ENCODE results near the gene FBLIM1.

The FBLIM1 gene

GRCh38 chr1:15731735-15732685, 26.6 kb upstream of the FBLIM1 start:
- DNase-seq = no peak

DNA sequence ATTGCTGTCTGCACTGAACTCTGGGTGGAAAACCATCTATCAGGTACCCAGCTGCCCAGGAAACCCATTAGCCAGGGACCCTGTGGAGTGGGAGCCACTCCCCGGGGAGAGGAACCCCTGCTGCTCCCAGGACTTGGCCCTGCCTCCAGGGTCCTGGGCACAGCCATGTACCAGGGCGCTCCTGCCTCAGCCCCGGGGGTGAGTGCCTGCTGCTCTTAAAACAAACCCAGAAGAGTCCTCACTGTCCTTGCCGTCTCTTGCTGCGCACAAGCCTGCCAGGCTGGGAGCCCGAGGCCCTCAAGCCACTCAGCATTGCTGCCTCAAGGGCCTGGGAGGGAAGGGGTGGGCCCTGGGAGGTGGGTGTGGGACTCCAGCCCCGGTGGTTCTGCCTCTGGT, 25.9 kb upstream of the FBLIM1 start:
- no peak for DNase-seq

- DNase-seq = no peak
Measured at GRCh38 chr1:15733218-15733725, 25.3 kb upstream of the FBLIM1 start.

- DNase-seq = no peak
Measured at GRCh38 chr1:15733726-15734226, 24.8 kb upstream of the FBLIM1 start.

DNA sequence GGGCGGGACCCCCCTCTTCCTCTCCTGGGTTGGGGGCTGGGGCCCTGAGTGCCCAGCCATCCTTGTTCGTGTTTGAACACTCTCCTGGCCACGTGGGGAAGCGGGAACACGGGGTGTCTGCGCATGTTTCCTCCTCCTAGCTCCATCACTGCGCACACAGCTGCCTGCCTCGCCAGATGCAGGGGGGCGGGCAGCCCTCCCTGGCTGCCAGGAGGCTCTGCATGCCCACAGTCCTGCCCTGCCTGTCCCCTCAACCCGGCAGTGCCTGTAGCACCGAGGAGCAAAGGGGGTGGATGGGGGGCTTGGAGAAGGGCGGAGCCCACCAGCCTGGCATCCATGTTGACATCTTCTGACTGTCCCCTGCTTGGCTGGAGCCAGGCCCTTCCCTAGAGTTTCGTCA, 24.3 kb upstream of the FBLIM1 start:
- no peak for DNase-seq

- no peak for DNase-seq
Measured at GRCh38 chr1:15734901-15735300, 23.7 kb upstream of the FBLIM1 start.

GRCh38 chr1:15735304-15736037, 23.1 kb upstream of the FBLIM1 start:
- DNase-seq = no peak

DNA sequence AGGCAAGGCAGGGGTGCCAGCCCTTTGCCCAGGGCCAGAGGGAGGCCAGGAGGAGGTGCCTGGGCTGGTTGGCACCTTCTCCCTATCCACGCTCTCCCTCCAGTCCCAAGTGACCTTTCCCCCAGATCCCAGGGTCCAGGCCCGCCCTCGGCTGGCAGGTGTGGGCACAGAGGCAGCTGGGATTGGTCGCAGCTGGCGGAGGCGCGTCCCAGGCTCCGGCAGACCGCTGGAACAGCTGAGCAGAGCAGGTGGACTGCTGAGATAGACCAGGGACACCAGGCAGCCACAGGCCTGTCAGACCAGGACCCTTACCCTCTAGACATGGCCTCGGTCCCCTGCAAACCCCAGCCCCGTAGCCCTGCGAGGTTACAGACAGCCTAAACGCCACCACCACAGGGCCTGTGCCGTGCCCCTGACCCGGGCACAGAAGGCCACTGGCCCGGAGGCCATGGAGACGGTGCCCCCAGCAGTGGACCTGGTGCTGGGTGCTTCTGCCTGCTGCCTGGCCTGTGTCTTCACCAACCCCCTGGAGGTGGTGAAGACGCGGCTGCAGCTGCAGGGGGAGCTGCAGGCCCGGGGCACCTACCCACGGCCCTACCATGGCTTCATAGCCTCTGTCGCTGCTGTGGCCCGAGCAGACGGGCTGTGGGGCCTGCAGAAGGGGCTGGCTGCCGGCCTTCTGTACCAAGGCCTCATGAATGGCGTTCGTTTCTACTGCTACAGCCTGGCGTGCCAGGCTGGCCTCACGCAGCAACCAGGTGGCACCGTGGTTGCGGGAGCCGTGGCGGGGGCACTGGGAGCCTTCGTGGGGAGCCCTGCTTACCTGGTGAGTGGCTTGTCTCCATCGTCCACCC, 22.3 kb upstream of the FBLIM1 start, which contains the start of gene SLC25A34:
SLC25A34 (plus strand) TSS at position 221 of the 854 bp plus-strand sequence; CDS start at position 449, 228 bp downstream.
- DNase-seq = peak; percentile 91

DNA sequence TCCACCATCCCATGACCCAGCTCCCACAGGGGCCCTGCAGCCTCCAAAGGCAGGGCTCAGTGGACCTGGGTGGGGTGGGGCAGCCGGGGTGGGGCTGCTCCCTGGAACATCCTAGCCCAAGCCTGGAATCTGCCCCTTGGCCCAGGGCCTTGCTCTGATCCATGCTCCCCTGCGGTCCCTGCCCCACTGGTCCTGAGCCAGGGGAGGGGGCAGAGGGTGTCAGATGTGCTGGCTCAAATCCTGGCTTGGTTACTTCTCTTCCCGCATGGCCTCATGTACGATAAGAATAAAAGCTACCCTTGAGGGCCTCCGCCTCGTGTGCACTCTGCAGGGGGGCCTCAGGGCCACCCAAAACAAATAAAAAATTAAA, 21.7 kb upstream of the FBLIM1 start:
- DNase-seq = no peak

GRCh38 chr1:15737324-15738319, 21.0 kb upstream of the FBLIM1 start:
- DNase-seq = no peak

DNA sequence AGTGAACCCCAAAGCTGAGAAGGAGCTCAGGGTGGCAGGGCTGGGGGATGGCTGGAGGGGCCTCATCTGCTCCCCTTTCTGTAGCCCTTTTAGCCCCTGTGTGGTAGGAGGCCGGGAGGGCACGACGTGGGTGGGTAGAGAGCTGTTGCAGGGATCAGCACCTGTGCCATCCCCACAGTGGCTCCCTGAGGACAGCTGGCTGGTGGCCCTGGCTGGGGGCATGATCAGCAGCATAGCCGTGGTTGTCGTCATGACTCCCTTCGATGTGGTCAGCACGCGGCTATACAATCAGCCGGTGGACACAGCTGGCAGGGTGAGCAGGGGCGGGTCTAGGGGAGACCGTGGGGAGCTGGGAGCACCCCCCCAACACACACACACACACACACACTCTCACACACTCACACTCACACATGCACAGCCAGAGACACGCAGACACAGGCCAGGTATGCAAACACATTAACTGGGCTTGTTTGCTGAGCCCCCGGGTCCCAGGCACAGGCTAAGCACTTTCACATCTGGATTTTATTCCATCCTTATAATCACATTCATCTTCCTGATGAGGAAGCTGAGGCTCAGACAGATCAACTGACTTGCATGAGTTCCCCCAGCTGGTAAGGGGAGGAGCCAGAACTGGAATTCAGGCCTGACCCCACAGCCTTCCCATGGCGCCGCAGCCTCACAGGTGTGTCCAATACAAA, 20.0 kb upstream of the FBLIM1 start:
- no peak for DNase-seq

DNA sequence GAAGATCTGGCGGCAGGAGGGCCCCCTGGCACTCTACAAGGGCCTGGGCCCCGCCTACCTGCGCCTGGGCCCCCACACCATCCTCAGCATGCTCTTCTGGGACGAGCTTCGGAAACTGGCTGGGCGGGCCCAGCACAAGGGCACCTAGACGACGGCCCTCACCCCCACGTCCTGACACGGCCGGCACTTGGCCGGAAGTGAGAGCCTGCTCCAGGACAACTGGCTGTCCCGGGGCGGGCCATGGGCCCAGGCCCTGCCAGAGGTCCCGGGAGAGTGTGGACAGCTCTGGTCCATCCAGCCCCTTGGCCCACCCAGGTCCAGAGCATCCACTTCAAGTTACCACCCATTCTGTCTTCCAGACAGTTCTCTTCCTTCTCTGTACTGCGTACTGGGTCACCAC, 19.3 kb upstream of the FBLIM1 start:
- no peak for DNase-seq

GRCh38 chr1:15739745-15740144, 18.9 kb upstream of the FBLIM1 start:
- DNase-seq = no peak

DNA sequence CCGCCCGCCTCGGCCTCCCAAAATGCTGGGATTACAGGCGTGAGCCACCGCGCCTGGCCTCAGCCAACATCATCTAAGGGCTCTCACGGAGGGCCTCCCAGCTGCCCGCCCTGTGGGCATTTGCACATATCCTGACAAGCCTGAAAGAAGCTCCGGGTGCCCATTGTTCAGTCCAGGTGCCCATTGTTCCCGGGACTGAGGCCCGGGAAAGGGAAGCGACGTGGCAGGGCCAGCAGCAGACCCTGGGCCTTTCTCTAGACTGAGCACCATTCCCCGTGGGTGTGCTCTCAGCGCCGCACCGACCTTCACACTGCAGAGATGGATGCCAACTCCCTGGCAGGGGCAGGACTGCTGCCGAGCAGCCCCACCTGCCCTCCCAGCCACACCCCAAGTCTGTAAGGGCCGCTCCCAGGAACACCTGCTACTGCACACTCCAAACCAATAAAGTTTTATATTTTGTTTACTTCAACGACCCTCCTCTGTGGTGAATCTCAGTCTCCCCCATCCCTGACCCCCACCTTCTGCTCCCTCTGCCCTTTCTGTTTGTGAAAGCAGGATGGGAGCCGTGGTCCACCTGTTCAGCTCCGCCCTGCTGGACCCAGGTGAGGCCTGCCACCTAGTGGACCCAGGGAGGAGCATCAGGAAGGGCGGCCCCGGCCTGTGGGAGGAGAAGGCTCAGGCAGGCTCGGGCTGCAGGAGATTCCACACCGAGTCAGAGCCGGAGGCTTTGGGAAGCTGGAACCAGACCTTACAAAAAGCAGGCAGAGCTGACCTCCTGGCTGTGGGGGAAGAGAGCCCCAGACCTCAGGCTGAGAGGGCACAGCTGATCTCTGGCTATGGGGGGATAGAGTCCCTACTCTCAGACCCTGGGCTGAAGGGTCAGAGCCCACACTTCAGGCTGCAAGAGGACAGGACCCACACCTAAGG, 17.4 kb upstream of the FBLIM1 start:
- DNase-seq = peak; percentile 74

DNA sequence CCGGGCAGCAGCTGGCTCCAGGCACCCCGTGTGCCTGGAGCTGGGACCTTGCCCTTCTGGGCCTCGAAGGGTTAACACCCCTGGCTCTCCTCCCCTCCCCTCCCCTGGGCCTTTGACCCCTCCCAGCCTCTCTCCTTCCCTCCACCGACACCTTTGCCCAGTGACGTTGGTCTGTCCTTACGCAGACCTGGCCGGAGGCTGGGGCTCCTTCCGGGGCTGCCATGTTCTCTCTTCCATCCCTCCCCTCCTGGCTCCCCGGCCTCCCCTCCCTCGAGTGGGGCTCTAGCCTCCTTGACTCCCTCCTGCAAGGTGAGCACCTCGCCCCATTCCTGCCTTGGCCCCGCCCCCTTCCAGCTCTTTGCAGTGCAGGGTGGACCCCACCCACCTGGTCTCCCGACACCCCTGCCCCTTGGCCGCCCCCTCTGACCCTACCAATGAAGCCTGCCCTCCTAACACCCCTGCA, 16.2 kb upstream of the FBLIM1 start, which contains the start of gene TMEM82:
TMEM82 (plus strand) TSS at position 161 of the 463 bp plus-strand sequence; CDS start at position 222, 61 bp downstream.
- DNase-seq = no peak

DNA sequence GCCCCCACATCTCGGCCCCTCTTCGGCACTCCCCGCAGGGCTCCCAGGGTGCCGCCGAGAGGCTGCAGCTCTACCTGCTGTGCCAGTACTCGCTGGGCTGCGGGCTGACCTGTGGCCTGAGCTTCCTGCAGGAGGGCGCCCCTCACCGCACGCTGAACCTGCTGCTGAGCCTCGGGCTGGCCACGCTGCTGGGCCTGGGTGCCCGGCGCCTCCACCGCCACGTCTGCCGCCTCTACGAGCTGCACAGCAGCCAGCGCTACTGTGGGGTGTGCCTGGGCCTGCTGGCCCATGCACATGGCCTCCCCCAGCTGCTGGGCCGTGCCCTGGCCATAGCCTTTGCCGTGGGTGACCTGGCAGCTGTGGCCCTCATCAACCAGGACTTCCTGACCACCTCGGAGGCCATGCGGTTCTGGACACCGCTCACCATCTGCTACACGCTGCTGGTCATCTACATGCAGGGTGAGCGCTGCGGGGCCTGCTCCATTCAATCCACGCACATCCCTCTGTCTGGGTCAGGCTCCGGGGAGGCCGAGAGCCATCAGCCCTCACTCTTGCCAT, 14.4 kb upstream of the FBLIM1 start:
- DNase-seq = no peak

DNA sequence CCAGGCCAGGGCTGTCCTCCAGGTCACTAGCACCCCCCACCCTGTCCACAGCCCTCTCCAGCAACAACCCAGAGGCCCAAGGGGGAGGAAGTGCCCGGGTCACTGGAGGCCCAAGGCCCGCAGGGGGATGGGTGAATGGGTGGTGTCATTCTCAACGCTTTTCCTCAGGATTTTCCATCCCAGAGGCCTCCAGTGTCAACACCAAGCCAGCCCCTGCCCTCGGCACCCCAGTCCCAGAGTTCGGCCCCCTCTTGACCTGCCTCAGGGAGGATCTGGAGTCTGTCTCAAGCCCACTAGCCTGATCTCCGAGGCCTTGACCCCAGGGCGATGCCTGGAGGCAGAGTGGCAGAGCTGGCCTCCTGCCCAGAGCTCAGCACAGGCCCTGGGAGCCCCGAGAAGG, 11.2 kb upstream of the FBLIM1 start:
- DNase-seq = no peak

- no peak for DNase-seq
Measured at GRCh38 chr1:15748264-15748663, 10.3 kb upstream of the FBLIM1 start.
